Right lobe of liver (tissue), 4 donors: ENCODE results near the gene PGBD5.

ENCODE experiments used
- POLR2A ChIP-seq: fragments of 450-650 bp; IDR thresholded peaks from one replicate; pipeline ENCODE4 v1.6.1; 2017; ENCODE audit warnings: antibody characterized with exemption, mild to moderate bottlenecking
- TF ChIP-seq, protein P1 (sequence below), 4 donors: fragments of 200-600 bp in 3 of 4; fragments of 450-650 bp in 1 of 4; IDR thresholded peaks; one replicate each; pipeline versions ENCODE4 v1.5.1 to v1.8.0; 2016 to 2022; ENCODE audit warnings: antibody characterized with exemption in 4 of 4, mild to moderate bottlenecking in 2 of 4
- donor health status: DM: no; HTN: no; CAD: no.
- donor health status: DM: no; HTN: no; CAD: no.
- donor health status: DM: no; HTN: yes; CAD: no.

DNA sequence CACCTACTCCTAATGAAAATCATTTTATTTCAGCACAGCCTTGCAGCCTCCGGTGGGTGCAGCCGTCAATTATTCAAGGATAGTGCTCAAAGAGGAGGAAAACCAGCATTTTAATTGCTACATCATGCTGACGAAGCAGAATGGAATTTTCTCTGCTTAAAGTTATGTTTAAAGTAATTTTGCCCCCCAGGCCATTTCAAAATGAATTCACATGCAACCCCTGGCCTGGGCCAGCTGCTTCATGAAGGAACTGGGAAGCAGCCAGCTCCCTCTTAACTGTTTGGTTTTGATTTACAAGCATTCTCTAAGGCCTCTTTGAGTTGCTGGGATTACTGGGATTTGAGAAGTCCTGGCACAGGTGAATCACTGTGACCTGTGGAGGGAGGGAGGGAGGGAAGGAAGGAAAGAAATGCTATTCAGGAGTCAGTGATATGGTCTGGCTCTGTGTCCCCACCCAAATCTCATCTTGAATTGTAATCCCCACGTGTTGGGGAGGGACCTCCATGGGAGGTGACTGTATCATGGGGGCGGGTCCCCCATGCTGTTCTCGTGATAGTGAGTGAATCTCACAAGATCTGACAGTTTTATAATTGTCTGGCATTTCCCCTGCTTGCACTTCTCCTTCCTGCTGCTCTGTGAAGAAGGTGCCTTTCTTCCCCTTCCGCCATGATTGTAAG lies 66.0 kb downstream of the PGBD5 start:
- TF ChIP-seq, protein P1, sequence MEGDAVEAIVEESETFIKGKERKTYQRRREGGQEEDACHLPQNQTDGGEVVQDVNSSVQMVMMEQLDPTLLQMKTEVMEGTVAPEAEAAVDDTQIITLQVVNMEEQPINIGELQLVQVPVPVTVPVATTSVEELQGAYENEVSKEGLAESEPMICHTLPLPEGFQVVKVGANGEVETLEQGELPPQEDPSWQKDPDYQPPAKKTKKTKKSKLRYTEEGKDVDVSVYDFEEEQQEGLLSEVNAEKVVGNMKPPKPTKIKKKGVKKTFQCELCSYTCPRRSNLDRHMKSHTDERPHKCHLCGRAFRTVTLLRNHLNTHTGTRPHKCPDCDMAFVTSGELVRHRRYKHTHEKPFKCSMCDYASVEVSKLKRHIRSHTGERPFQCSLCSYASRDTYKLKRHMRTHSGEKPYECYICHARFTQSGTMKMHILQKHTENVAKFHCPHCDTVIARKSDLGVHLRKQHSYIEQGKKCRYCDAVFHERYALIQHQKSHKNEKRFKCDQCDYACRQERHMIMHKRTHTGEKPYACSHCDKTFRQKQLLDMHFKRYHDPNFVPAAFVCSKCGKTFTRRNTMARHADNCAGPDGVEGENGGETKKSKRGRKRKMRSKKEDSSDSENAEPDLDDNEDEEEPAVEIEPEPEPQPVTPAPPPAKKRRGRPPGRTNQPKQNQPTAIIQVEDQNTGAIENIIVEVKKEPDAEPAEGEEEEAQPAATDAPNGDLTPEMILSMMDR (IDR thresholded peaks at IDR 0.05) = no peak
- TF ChIP-seq POLR2A = no peak
